ENCODE data around the gene CCR5AS.

GRCh38 chr3:46405301-46406019 lies 1.4 kb downstream of the CCR5AS start:
- TF ChIP-seq CTCF (IDR thresholded peaks at IDR 0.05) (no peak), POLR2A (IDR thresholded peaks at IDR 0.05) (no peak)
